Esophagus squamous epithelium (tissue), 5 donors: ENCODE data around the gene LRG1. TPM values are rescaled to one million over a fixed set of nuclear protein-coding genes. Genes with fewer than 3 reads are reported as not detected.
"Not testable (repeated sequence)": the region's sequence is repeated elsewhere in the genome, so short reads cannot be mapped to it uniquely, and the experiment has no call there.

Experiments used
- DNase-seq: peaks from one replicate; lab custom pipeline; 2025; lab: John Stamatoyannopoulos, UW
- H3K27ac ChIP-seq, 4 donors: fragments of 200-600 bp; sonication (generic); one replicate each; pipeline ENCODE4 v1.5.1; 2016 to 2019; ENCODE audit warnings: mild to moderate bottlenecking in 1 of 4
- H3K27me3 ChIP-seq, 4 donors: fragments of 200-600 bp; sonication (generic); 1 replicate in 3 of 4; 2 replicates in 1 of 4; pipeline versions ENCODE4 v1.5.1 to v1.6.0; 2017 to 2021; ENCODE audit warnings: antibody characterized with exemption in 1 of 4
- H3K36me3 ChIP-seq, 3 donors: fragments of 200-600 bp; sonication (generic); one replicate each; pipeline ENCODE4 v1.5.1; 2016 to 2019
- H3K4me1 ChIP-seq, 3 donors: fragments of 200-600 bp; sonication (generic); one replicate each; pipeline ENCODE4 v1.5.1; 2017 to 2019
- H3K4me3 ChIP-seq, 4 donors: fragments of 200-600 bp; sonication (generic); 1 replicate in 3 of 4; 2 replicates in 1 of 4; pipeline ENCODE4 v1.5.1; 2016 to 2019; ENCODE audit warnings: mild to moderate bottlenecking in 2 of 4, moderate library complexity in 1 of 4
- H3K9me3 ChIP-seq, 3 donors: fragments of 200-600 bp; sonication (generic); one replicate each; pipeline ENCODE4 v1.5.1; 2016 to 2019
- CTCF ChIP-seq, 6 experiments: fragments of 450-650 bp in 4 of 6; fragments of 200-600 bp in 2 of 6; sonication (generic) in 2 of 6; IDR thresholded peaks; one replicate each; pipeline ENCODE4 v1.5.1; 2016 to 2019; ENCODE audit warnings: antibody characterized with exemption in 6 of 6, mild to moderate bottlenecking in 4 of 6, moderate library complexity in 4 of 6
- POLR2A ChIP-seq, 4 donors: fragments of 450-650 bp; IDR thresholded peaks; one replicate each; pipeline ENCODE4 v1.6.1; 2017; ENCODE audit warnings: antibody characterized with exemption in 4 of 4, mild to moderate bottlenecking in 4 of 4, moderate library complexity in 3 of 4
- WGBS, 2 donors: methylation state at CpG; one replicate each; pipeline ENCODE4 v1.1.5; 2018; 5-methylcytosine and 5-hydroxymethylcytosine counted together
- intact Hi-C: fragments of 100-400 bp; cut with DNase I; formaldehyde crosslinking; loops from one replicate; pipeline ENCODE4 v1.15.0; 2022
- total RNA-seq, 4 donors: library from RNA; depleted of rRNA; stranded (reverse); fragments of >200 nt; gene quantifications; one replicate each; pipeline ENCODE4 v1.1.0, GENCODE V29; 2016
- donor health status: DM: yes; HTN: yes; CAD: no.

The LRG1 gene
- total RNA-seq, 4 donors from 2014 or later, result 3.8 to 53.0 (median 21.1) TPM

- Histone ChIP-seq H3K27ac (no peak overlapping the region), H3K27me3 (peaks cover 0 to 33% (median 0%) of the 10 kb centered on the region in 4 donors), H3K4me3 (no peak overlapping the region), H3K9me3 (no peaks in the 10 kb centered on the region), H3K36me3 (no peaks in the 10 kb centered on the region), H3K4me1 (no peaks in the 10 kb centered on the region)
- no peak for DNase-seq
- intact Hi-C loops, result no loop called here
- WGBS, 2 donors, result 57 to 77% methylated on average over 5 to 7 of the region's 7 CpGs
- TF ChIP-seq POLR2A (IDR thresholded peaks at IDR 0.05) (no peak), CTCF (IDR thresholded peaks at IDR 0.05) (no peak)
Observed at GRCh38 chr19:4568886-4569285, 29.1 kb upstream of the LRG1 start.

GRCh38 chr19:4567584-4568071 is 27.8 kb upstream of the LRG1 start:
- H3K9me3 ChIP-seq, result no peaks in the 10 kb centered on the region
- intact Hi-C loops, result no loop called here
- H3K4me1 ChIP-seq, result no peaks in the 10 kb centered on the region
- H3K27ac ChIP-seq, result peak overlapping the region in 1 of 4 donors; percentile 31
- 50 to 62% methylated on average over 13 to 14 of the region's 14 CpGs for WGBS, 2 donors
- H3K27me3 ChIP-seq, result peaks cover 0 to 27% (median 0%) of the 10 kb centered on the region in 4 donors
- no peak overlapping the region for H3K4me3 ChIP-seq
- no peak for DNase-seq
- H3K36me3 ChIP-seq, result no peaks in the 10 kb centered on the region
- TF ChIP-seq CTCF (IDR thresholded peaks at IDR 0.05) (peak in 5 of 6 experiments; percentile 56 to 80 (median 67)), POLR2A (IDR thresholded peaks at IDR 0.05) (no peak)

GRCh38 chr19:4566402-4567051 is 26.7 kb upstream of the LRG1 start:
- WGBS, 2 donors, result 71 to 85% methylated on average over 15 to 18 of the region's 35 CpGs
- intact Hi-C loops, result no loop called here
- Histone ChIP-seq H3K4me3 (no peak overlapping the region), H3K27ac (no peak overlapping the region), H3K4me1 (no peaks in the 10 kb centered on the region), H3K36me3 (no peaks in the 10 kb centered on the region), H3K27me3 (peaks cover 0 to 25% (median 0%) of the 10 kb centered on the region in 4 donors), H3K9me3 (no peaks in the 10 kb centered on the region)
- TF ChIP-seq CTCF (IDR thresholded peaks at IDR 0.05) (no peak), POLR2A (IDR thresholded peaks at IDR 0.05) (no peak)
- DNase-seq, result no peak

GRCh38 chr19:4563562-4563961 is 23.7 kb upstream of the LRG1 start:
- intact Hi-C loops, H3K4me3 ChIP-seq, H3K4me1 ChIP-seq, H3K36me3 ChIP-seq, DNase-seq, H3K27ac ChIP-seq, H3K9me3 ChIP-seq: not testable (repeated sequence)
- 70 to 79% methylated on average over 4 to 5 of the region's 5 CpGs for WGBS, 2 donors
- H3K27me3 ChIP-seq, result peaks cover 0 to 20% (median 0%) of the 10 kb centered on the region in 4 donors

GRCh38 chr19:4562085-4562484 is 22.2 kb upstream of the LRG1 start:
- Histone ChIP-seq H3K4me1 (peaks cover 0 to 13% (median 8%) of the 10 kb centered on the region in 3 donors), H3K27me3 (peaks cover 0 to 19% (median 0%) of the 10 kb centered on the region in 4 donors)
- H3K27ac ChIP-seq, H3K36me3 ChIP-seq, DNase-seq, H3K4me3 ChIP-seq, H3K9me3 ChIP-seq, intact Hi-C loops: not testable (repeated sequence)
- 67 to 74% methylated on average over 6 to 7 of the region's 7 CpGs for WGBS, 2 donors

- peaks cover 0 to 23% (median 8%) of the 10 kb centered on the region in 3 donors for H3K4me1 ChIP-seq
- no peaks in the 10 kb centered on the region for H3K36me3 ChIP-seq
- no peak for DNase-seq
- TF ChIP-seq POLR2A (IDR thresholded peaks at IDR 0.05) (no peak), CTCF (IDR thresholded peaks at IDR 0.05) (no peak)
- peak within 1 kb of the TSS; percentile 1 to 60 (median 28) for H3K4me3 ChIP-seq
- no peaks in the 10 kb centered on the region for H3K9me3 ChIP-seq
- WGBS, 2 donors, result 40 to 70% methylated on average over 5 to 11 of the region's 13 CpGs
- peaks cover 0 to 7% (median 0%) of the 10 kb centered on the region in 4 donors for H3K27me3 ChIP-seq
- H3K27ac ChIP-seq, result peak within 1 kb of the TSS in 3 of 4 donors; percentile 23 to 82 (median 68)
- intact Hi-C loops, result no loop called here
Observed at GRCh38 chr19:4559569-4559968, 19.7 kb upstream of the LRG1 start, which contains the start of gene SEMA6B. TSS of gene SEMA6B (minus strand) at chr19:4559684. CDS start at chr19:4558457, 1,227 bp downstream.
